ENCODE results near the gene TOMM70.

The TOMM70 gene

DNA sequence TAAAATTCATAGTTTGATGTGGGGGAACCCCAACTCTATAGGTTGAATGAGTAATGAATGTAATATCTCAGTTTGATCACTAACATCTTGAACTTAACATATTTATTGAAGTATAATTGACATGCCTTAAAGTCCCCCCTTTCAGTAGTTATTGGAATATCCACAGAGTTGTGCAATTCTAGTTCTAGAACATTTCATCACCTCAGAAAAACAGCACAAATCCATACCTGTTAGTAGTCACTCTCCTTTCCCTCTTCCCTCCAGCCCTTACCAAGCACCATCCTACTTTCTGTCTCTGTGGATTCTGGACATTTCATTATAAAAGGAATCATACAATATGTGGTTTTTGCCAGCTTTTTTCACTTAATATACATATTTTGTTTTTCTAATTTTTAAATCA, 75.1 kb downstream of the TOMM70 start:
- DNase-seq (ENCODE audit: low read depth, low spot score) = no peak

DNA sequence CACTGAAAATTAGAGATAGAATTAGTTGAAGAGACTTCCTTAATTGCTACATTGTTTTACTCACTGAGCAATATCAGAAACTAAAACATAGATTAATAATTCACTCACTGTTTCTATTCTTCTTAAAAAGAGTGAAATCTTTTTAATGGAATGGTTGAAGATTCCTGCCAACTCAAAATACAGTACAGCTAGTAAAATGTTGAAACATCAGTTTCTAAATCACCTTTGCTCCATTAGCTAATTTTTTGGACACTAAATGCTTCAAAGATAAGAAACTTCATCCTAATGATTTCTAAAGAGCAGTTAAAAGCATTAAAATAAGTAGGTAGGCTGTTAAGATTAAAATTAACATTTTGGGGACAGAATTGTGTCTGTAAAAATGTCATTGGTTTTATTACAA, 76.8 kb downstream of the TOMM70 start:
- no peak for DNase-seq (ENCODE audit: low read depth, low spot score)

DNA sequence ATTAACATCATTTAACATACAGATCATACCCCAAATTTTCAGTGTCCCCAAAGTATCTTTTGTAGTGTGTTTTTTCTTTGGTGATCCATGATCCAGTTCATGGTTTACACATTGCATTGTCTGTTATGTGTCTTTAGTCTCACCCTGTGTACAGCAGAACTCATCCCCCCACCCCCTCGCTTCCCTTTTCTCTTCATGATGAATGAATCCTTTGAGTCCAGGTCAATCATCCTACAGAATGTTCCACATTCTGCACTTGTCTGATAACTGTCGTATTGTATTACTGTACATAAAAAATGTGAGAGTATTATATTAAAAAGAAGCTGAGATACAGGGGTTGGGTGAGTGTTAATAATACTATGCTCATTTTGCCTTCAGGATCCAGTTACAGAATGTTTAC, 80.9 kb downstream of the TOMM70 start:
- DNase-seq (ENCODE audit: low read depth, low spot score) = no peak

DNA sequence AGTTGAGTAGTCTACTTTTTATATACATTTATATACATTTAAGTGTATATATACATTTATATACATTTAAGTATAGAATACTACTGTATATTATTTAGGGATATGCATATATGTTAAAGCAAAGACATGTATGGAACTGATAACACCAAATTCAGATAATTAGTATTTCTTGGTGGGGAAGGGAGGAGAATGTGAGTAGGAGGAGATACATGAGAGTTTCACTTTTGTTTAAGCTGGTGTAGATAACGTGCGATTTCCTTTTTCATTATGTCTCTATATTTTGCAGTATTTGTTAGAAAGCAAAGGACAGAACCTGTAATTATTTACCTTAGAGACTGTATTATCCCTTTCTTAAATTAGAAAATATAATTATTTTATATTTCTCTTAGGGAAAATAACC, 83.0 kb downstream of the TOMM70 start:
- no peak for DNase-seq (ENCODE audit: low read depth, low spot score)

DNA sequence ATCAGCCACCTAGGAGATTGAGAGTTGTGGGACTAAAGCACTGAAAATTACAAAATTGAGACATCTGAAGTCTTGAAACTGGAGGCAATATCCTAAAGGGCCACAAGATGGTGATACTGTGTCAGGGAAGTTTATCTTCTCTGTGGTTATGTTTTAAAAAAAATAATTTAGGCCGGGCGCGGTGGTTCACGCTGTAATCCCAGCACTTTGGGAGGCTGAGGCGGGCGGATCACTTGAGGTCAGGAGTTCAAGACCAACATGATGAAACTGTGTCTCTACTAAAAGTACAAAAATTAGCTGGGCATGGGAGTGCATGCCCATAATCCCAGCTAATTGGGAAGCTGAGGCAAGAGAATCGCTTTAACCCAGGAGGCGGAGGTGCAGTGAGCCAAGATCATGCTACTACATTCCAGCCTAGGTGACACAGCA, 84.2 kb downstream of the TOMM70 start:
- no peak for DNase-seq (ENCODE audit: low read depth, low spot score)

Data from activated CD4-positive, CD25-positive, alpha-beta regulatory T cell treated with anti-CD3 and anti-CD28 coated beads, Interleukin-2, amount 50 U/mL, for 16 hours (primary cell).